ENCODE results near the gene MAP7D1. TPM values are rescaled to one million over a fixed set of nuclear protein-coding genes. Genes with fewer than 3 reads are reported as not detected.
A peak's percentile ranks its signal among the peaks of the same experiment; 100 is the strongest.

Gene MAP7D1
- total RNA-seq, 1 donor from 2014 or later = 363 TPM

DNA sequence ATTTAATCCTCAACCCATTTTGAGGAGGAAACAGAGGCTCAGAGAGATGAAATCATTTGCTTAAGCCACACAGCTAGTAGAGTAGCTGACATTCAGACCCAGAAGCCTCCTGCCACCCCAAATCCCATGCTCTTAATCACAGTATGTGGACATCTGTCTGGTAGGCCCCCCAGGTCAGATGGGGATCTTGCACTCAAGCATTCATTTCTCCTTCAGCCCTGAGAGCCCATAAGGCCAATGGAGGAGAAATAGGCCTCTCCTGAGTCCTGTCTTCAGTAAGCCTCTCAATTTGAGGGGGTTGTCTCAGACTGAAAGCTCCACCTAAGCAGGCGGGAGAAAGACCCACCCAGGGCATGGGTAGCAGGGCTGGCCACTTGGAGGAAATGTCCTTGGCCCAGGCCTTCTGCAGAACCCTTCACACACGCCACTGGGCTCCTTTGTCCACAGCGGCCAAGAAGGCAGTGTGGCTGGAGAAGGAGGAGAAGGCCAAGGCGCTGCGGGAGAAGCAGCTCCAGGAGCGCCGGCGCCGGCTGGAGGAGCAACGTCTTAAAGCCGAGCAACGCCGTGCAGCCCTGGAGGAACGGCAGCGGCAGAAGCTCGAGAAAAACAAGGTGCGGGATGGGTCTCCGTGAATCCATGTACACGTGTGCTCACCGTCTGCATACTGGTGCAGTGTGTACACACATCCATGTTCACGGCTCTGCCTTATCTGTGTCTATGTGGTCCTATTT, 16.2 kb downstream of the MAP7D1 start:
- TF ChIP-seq, protein P1, sequence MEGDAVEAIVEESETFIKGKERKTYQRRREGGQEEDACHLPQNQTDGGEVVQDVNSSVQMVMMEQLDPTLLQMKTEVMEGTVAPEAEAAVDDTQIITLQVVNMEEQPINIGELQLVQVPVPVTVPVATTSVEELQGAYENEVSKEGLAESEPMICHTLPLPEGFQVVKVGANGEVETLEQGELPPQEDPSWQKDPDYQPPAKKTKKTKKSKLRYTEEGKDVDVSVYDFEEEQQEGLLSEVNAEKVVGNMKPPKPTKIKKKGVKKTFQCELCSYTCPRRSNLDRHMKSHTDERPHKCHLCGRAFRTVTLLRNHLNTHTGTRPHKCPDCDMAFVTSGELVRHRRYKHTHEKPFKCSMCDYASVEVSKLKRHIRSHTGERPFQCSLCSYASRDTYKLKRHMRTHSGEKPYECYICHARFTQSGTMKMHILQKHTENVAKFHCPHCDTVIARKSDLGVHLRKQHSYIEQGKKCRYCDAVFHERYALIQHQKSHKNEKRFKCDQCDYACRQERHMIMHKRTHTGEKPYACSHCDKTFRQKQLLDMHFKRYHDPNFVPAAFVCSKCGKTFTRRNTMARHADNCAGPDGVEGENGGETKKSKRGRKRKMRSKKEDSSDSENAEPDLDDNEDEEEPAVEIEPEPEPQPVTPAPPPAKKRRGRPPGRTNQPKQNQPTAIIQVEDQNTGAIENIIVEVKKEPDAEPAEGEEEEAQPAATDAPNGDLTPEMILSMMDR (IDR thresholded peaks at IDR 0.05; ENCODE audit: borderline replicate concordance) = no peak
- Histone ChIP-seq H3K9me3 (replicated peaks) (no peaks in the 10 kb centered on the region), H3K4me1 (peaks cover 100% of the 10 kb centered on the region), H3K27ac (replicated peaks) (peak overlapping the region; percentile 100), H3K4me3 (no peak overlapping the region), H3K36me3 (peaks cover 71% of the 10 kb centered on the region), H3K27me3 (ENCODE audit: low read depth) (no peaks in the 10 kb centered on the region)
- intact Hi-C loops (cut with micrococcal nuclease) = no loop called here
- no peak for DNase-seq

DNA sequence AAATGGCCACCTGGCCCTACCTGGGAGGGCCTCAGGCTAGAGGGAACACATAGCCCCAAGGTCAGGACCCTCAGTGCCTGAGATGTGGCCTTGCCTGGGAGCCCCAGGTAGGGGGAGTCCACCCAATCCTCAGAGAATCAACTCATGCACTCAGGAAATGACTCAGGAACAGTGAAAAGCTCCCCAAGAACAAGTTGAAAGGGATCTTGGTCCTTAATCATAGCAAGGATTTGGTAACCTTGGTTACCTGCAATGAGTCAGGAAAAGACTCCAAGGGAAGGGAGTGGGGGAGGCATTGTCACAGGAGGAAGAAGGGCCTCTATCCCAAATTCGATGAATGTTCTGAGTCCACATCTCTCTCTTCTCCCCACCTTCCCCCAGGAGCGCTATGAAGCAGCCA, 17.0 kb downstream of the MAP7D1 start:
- Histone ChIP-seq H3K4me1 (peaks cover 100% of the 10 kb centered on the region), H3K4me3 (no peak overlapping the region), H3K9me3 (replicated peaks) (no peaks in the 10 kb centered on the region), H3K36me3 (peaks cover 73% of the 10 kb centered on the region), H3K27me3 (ENCODE audit: low read depth) (no peaks in the 10 kb centered on the region), H3K27ac (replicated peaks) (peak overlapping the region; percentile 100)
- intact Hi-C loops (cut with micrococcal nuclease) = no loop called here
- TF ChIP-seq, protein P1 (IDR thresholded peaks at IDR 0.05; ENCODE audit: borderline replicate concordance) = no peak
- no peak for DNase-seq

DNA sequence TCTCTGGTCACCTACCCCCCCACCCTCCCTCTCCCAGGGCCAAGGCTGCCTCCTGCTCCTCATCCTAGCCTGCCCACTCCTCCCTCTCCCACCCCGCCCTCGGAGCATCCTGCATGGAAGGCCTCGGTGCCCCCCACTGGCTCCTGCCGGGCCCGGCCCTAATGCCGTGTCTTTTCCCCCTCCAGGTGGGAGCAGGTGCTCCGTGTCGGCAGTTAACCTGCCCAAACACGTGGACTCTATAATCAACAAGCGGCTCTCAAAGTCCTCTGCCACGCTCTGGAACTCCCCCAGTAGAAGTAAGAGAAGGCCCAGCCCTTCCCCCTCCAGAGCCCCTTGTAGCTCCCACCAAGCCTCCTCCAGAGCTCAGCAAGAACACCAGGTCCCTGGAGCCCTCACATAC, 18.8 kb downstream of the MAP7D1 start:
- Histone ChIP-seq H3K4me1 (peaks cover 100% of the 10 kb centered on the region), H3K9me3 (replicated peaks) (no peaks in the 10 kb centered on the region), H3K27ac (replicated peaks) (peak overlapping the region; percentile 100), H3K4me3 (peak overlapping the region; percentile 42), H3K36me3 (peaks cover 90% of the 10 kb centered on the region), H3K27me3 (ENCODE audit: low read depth) (no peaks in the 10 kb centered on the region)
- no peak for DNase-seq
- TF ChIP-seq, protein P1 (IDR thresholded peaks at IDR 0.05; ENCODE audit: borderline replicate concordance) = no peak
- intact Hi-C loops (cut with micrococcal nuclease) = no loop called here

DNA sequence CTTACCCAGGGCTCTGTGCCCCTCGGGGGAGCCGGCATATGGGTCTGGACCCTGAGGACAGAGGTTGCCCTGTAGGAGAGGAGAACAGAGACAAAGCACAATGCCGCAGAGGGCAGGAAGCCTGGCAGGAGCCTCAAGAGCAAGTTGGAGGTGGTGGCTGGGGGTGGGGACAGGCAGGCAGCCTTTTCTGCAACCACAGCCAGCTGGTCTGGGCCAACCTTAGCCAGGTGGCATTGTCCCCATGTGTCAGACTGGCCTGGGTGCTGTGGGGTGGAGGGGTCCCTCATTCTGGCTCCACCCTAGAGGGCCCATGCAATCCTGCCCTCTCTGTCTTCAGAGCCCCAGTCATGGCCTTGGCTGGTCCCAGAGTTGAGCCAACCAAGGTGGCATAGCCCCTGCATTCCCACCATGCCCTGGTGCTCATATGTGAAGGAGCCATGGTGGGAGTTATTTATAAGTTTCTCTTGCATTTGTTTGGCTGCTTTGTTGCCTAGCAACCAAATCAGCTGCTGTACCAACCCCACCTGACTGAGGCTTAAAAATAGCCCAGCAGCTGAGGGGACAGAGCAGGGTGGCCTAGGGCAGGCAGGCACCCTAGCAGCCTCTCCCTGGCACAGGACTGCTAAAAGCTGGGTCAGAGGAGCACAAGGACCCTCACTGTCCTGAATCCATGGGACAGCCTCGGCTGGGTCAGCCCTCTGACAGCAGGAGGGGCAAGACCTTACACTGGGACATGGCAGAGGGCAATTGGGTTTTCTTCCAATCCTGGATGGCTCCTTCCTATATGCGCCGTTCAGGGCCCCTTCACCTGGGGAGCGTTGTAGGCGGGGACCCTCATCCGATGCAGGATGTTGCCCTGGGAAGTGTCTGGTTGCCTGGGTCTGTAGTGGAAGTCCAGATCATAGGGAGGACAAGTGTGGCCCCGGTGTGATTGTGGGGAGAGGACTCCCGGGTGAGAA, 19.5 kb downstream of the MAP7D1 start:
- Histone ChIP-seq H3K27me3 (ENCODE audit: low read depth) (no peaks in the 10 kb centered on the region), H3K36me3 (peaks cover 97% of the 10 kb centered on the region), H3K4me3 (peak overlapping the region; percentile 48), H3K27ac (replicated peaks) (peak overlapping the region; percentile 100), H3K9me3 (replicated peaks) (no peaks in the 10 kb centered on the region), H3K4me1 (peaks cover 94% of the 10 kb centered on the region)
- TF ChIP-seq, protein P1 (IDR thresholded peaks at IDR 0.05; ENCODE audit: borderline replicate concordance) = no peak
- intact Hi-C loops (cut with micrococcal nuclease) = no loop called here
- DNase-seq = peak; percentile 61

DNA sequence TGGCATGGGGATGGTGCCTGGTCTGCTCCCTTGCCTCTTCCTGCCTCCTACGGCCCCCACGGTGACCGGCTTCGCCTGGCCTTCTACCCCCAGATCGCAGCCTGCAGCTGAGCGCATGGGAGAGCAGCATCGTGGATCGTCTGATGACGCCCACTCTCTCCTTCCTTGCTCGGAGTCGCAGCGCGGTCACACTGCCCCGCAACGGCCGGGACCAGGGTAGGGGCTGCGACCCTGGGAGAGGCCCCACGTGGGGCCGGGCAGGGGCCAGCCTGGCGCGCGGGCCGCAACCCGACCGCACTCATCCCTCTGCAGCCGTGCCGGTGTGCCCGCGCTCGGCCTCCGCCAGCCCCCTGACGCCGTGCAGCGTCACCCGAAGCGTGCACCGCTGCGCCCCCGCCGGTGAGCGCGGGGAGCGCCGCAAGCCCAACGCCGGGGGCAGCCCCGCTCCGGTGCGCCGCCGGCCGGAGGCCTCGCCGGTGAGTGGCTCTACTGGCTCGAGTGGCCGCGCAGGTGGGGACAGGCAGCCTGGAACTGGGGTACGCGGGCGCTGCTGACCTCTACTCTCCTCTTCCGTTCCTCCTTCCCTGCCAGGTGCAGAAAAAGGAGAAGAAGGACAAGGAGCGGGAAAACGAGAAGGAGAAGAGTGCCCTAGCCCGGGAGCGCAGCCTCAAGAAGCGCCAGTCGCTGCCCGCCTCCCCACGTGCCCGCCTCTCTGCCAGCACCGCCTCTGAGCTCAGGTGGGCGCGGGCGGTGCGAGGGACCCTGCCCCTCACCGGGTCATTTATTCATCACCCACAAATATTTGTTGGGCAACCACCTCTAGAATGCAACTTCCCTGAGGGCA, 20.4 kb downstream of the MAP7D1 start:
- Histone ChIP-seq H3K27me3 (ENCODE audit: low read depth) (no peaks in the 10 kb centered on the region), H3K4me1 (peaks cover 85% of the 10 kb centered on the region), H3K36me3 (peaks cover 99% of the 10 kb centered on the region)

More for the DNA sequence above, 20.4 kb downstream of the MAP7D1 start:
- peak; percentile 41 for DNase-seq
- H3K9me3 ChIP-seq (replicated peaks) = no peaks in the 10 kb centered on the region
- H3K27ac ChIP-seq (replicated peaks) = peak overlapping the region; percentile 100
- peak overlapping the region; percentile 48 for H3K4me3 ChIP-seq
- TF ChIP-seq, protein P1 (IDR thresholded peaks at IDR 0.05; ENCODE audit: borderline replicate concordance) = peak; percentile 64
- intact Hi-C loops (cut with micrococcal nuclease) = no loop called here

Data from left ventricle myocardium inferior (tissue), 1 donor.